ENCODE measurements around the gene KIF16B.

KIF16B gene

GRCh38 chr20:16477632-16478031 is 95.6 kb downstream of the KIF16B start:
- TF ChIP-seq GLIS1 (tag by site-specific recombination; IDR thresholded peaks at IDR 0.05): no peak
- H3K4me1 ChIP-seq (ENCODE audit: control insufficient read depth, insufficient read depth, low read length): no peaks in the 10 kb centered on the region
- H3K4me3 ChIP-seq (ENCODE audit: low read depth, low read length): no peak overlapping the region
- ChIA-PET CTCF (interaction anchor here (0.6 to 0.9 kb wide), 2 partner anchors 17 to 60 kb away, joined by 3 to 5 read pairs; no protein-coding TSS in a partner anchor), POLR2A (no interaction called here)
- H3K27ac ChIP-seq (ENCODE audit: extremely low read depth, low read depth, low read length): no peak overlapping the region
- H3K36me3 ChIP-seq (ENCODE audit: control insufficient read depth in 2 of 2, insufficient read depth in 1 of 2, low read length in 2 of 2): peaks cover 0 to 6% of the 10 kb centered on the region in 2 experiments; a peak in 1 of 3 replicates
- no peaks in the 10 kb centered on the region for H3K9me3 ChIP-seq (ENCODE audit: control insufficient read depth, insufficient read depth, low read depth, low read length)

GRCh38 chr20:16476032-16476431 is 97.2 kb downstream of the KIF16B start:
- peaks cover 0 to 6% of the 10 kb centered on the region in 2 experiments; a peak in 1 of 3 replicates for H3K36me3 ChIP-seq (ENCODE audit: control insufficient read depth in 2 of 2, insufficient read depth in 1 of 2, low read length in 2 of 2)
- POLR2A ChIA-PET: no interaction called here
- CTCF ChIA-PET: interaction anchor here (0.6 to 1.7 kb wide), 15 partner anchors 10 to 1316 kb away, joined by 3 to 11 read pairs (median 3); no protein-coding TSS in a partner anchor

GRCh38 chr20:16475225-16475624 is 98.0 kb downstream of the KIF16B start:
- H3K4me3 ChIP-seq (ENCODE audit: low read depth, low read length): no peak overlapping the region
- CTCF ChIA-PET: interaction anchor here (0.6 to 1.7 kb wide), 13 partner anchors 9 to 1728 kb away, joined by 3 to 11 read pairs (median 3); no protein-coding TSS in a partner anchor
- POLR2A ChIA-PET: no interaction called here
- peaks cover 0 to 6% of the 10 kb centered on the region in 2 experiments; a peak in 1 of 3 replicates for H3K36me3 ChIP-seq (ENCODE audit: control insufficient read depth in 2 of 2, insufficient read depth in 1 of 2, low read length in 2 of 2)
- H3K9me3 ChIP-seq (ENCODE audit: control insufficient read depth, insufficient read depth, low read depth, low read length): no peaks in the 10 kb centered on the region
- TF ChIP-seq ZNF133 (tag by site-specific recombination; IDR thresholded peaks at IDR 0.05): no peak
- TF ChIP-seq ZNF449 (tag by site-specific recombination; IDR thresholded peaks at IDR 0.05): no peak
- no peak for TF ChIP-seq ZNF747 (tag by site-specific recombination; IDR thresholded peaks at IDR 0.05)
- no peak for TF ChIP-seq ZNF398 (tag by site-specific recombination; IDR thresholded peaks at IDR 0.05)
- no peak for TF ChIP-seq ZNF214 (tag by site-specific recombination; IDR thresholded peaks at IDR 0.05; ENCODE audit: borderline replicate concordance)
- TF ChIP-seq ZNF138 (tag by site-specific recombination; IDR thresholded peaks at IDR 0.05; ENCODE audit: borderline replicate concordance): no peak
- no peak for TF ChIP-seq ZNF311 (tag by site-specific recombination; IDR thresholded peaks at IDR 0.05; ENCODE audit: borderline replicate concordance)
- no peak for TF ChIP-seq ZNF488 (tag by site-specific recombination; IDR thresholded peaks at IDR 0.05)
- TF ChIP-seq KLF7 (tag by site-specific recombination; IDR thresholded peaks at IDR 0.05; ENCODE audit: borderline replicate concordance): no peak
- TF ChIP-seq ZNF670 (tag by site-specific recombination; IDR thresholded peaks at IDR 0.05; ENCODE audit: low read depth): no peak
- no peak for TF ChIP-seq BCL6B (tag by site-specific recombination; IDR thresholded peaks at IDR 0.05)
- TF ChIP-seq YY2 (tag by site-specific recombination; IDR thresholded peaks at IDR 0.05): no peak
- H3K4me1 ChIP-seq (ENCODE audit: control insufficient read depth, insufficient read depth, low read length): no peaks in the 10 kb centered on the region
- no peak overlapping the region for H3K27ac ChIP-seq (ENCODE audit: extremely low read depth, low read depth, low read length)

More at GRCh38 chr20:16476032-16476431, 97.2 kb downstream of the KIF16B start:
- no peak for TF ChIP-seq ZBTB17 (tag by site-specific recombination; IDR thresholded peaks at IDR 0.05)
- peak; percentile 62 for TF ChIP-seq ZNF654 (tag by site-specific recombination; IDR thresholded peaks at IDR 0.05; ENCODE audit: low read depth)
- H3K4me3 ChIP-seq (ENCODE audit: low read depth, low read length): no peak overlapping the region
- no peaks in the 10 kb centered on the region for H3K4me1 ChIP-seq (ENCODE audit: control insufficient read depth, insufficient read depth, low read length)
- H3K9me3 ChIP-seq (ENCODE audit: control insufficient read depth, insufficient read depth, low read depth, low read length): no peaks in the 10 kb centered on the region
- H3K27ac ChIP-seq (ENCODE audit: extremely low read depth, low read depth, low read length): no peak overlapping the region

All from HEK293 (cell line).